EL (cell line): ENCODE results near the gene UBE4A.
A peak's percentile ranks its signal among the peaks of the same experiment; 100 is the strongest.

ENCODE experiments used
- DNase-seq: peaks from one replicate; pipeline ENCODE4 v3.0.0-alpha.2; 2016

Gene UBE4A

DNA sequence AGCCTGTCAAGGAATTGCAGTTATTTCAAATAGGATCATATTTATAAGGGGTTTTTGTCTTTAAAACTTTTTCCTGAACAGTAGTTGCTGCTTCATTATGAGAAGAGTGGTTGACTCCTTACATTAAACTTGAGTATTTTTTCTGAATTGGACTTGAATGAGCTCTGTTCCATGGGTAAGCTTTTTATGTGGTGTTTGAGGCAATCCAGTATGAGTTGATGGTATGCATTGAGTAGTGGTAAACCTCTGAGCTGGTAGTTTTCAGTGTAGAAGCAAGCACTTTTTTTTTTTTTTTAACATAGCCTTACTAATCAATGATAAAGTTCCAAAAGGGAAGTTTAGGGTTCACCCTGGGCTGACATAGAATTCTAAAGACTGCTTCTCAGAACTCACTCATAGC is 80.2 kb downstream of the UBE4A start:
- DNase-seq = no peak

GRCh38 chr11:118441770-118442275 is 82.4 kb downstream of the UBE4A start:
- peak; percentile 1 for DNase-seq

DNA sequence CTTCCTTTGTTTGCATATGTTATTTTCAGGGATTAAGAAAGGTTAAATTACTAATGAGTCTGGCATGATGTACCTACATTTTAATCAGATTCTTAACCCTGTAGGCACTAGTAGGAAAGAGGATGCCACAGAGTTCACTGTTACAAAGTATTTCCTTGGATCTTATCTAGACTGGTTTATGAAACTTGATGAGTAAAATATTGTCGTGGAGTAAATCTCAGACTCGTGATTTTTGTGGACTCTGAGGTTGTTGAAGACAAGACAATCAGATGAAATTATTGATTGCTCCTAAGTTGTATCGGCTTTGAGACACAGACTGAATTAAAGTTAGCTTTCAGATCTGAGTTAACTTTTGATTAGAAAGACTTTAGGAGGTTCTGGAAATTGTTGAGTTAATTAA is 82.9 kb downstream of the UBE4A start:
- DNase-seq = peak; percentile 13

- no peak for DNase-seq
These were observed 83.6 kb downstream of the UBE4A start for GRCh38 chr11:118442908-118443589.

DNA sequence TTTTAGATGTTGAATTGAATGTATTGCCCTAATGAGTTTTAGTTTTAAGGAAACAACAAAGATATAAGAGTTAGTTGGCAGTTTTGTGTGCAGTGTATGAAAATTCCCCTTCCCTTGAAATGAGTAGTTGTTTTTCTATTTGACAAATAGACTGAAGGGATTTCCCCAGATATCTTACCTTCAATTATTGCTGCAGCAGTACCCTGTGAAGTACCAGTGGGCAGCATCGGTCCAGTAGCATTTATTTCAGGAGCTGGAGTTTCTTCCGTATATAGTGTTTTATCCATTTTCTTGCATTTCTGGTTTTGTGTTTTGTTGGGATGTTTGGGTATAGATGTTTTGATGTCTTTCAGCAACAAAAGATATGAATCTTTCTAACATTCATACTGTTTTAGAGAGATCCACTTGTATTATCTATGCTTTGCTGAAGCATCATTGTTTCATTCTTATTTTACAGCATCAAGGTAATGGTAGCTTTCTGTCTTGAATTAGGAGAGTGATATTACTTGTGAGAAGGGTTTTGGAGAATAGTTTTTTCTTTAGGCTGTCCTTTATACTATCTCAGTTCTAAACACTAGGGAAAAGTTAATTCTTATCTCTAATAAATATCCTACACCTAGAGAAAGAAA is 84.3 kb downstream of the UBE4A start:
- no peak for DNase-seq

GRCh38 chr11:118447423-118447822 is 88.0 kb downstream of the UBE4A start:
- no peak for DNase-seq

- peak; percentile 52 for DNase-seq
These were observed 88.9 kb downstream of the UBE4A start for GRCh38 chr11:118448294-118448693.
